Measurements from ENCODE around the gene NCBP2. TPM values are rescaled to one million over a fixed set of nuclear protein-coding genes. Genes with fewer than 3 reads are reported as not detected.

Gene NCBP2
- total RNA-seq, 1 donor from 2014 or later: 25.8 TPM

DNA sequence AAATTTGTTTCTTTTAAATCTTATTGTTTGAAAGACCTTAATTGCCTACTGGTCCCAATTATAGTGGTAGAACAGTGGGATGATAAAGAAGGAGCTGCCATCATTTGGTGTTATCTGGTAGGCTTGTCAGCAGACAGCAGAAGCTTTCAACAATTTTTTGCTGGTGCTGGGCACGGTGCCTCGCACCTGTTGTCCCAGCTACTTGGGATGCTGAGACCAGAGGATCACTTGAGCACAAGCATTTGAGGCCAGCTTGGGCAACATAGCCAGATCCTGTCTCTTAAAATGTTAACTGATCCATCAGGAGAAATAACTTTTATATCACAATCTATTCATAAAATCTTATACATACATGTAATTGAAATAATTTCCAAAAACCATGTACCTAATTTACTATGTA is 38.6 kb downstream of the NCBP2 start:
- no peaks in the 10 kb centered on the region for H3K9me3 ChIP-seq
- intact Hi-C loops (cut with DNase I): no loop called here
- H3K27ac ChIP-seq: no peak overlapping the region
- H3K27me3 ChIP-seq: no peaks in the 10 kb centered on the region
- peaks cover 0 to 72% of the 10 kb centered on the region in 2 donors for H3K36me3 ChIP-seq
- H3K4me1 ChIP-seq: no peaks in the 10 kb centered on the region
- no peak overlapping the region for H3K4me3 ChIP-seq
- DNase-seq (ENCODE audit: extremely low spot score in 2 of 2): no peak
- no peak for TF ChIP-seq POLR2A (IDR thresholded peaks at IDR 0.05)
- TF ChIP-seq, protein P1, sequence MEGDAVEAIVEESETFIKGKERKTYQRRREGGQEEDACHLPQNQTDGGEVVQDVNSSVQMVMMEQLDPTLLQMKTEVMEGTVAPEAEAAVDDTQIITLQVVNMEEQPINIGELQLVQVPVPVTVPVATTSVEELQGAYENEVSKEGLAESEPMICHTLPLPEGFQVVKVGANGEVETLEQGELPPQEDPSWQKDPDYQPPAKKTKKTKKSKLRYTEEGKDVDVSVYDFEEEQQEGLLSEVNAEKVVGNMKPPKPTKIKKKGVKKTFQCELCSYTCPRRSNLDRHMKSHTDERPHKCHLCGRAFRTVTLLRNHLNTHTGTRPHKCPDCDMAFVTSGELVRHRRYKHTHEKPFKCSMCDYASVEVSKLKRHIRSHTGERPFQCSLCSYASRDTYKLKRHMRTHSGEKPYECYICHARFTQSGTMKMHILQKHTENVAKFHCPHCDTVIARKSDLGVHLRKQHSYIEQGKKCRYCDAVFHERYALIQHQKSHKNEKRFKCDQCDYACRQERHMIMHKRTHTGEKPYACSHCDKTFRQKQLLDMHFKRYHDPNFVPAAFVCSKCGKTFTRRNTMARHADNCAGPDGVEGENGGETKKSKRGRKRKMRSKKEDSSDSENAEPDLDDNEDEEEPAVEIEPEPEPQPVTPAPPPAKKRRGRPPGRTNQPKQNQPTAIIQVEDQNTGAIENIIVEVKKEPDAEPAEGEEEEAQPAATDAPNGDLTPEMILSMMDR (IDR thresholded peaks at IDR 0.05): no peak
- TF ChIP-seq POLR2AphosphoS5 (IDR thresholded peaks at IDR 0.05; ENCODE audit: insufficient read depth in 1 of 2, low read depth in 1 of 2): no peak

DNA sequence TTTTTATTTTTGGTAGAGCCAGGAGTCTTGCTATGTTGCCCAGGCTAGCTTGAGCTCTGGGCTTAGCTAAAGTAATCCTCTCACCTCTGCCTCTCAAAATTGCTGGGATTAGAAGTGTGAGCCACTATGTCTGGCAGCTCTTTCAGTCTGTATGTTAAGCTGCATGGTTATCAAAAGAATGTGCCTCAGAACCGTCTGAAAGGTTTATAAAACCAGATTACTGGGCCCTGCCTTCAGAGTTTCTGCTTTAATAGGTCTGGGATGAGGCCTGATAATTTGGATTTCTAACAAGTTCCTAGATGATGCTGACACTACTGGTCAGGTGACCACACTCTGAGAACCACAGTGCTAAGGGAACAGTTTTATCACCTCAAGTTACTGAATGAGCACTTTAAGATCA is 40.0 kb downstream of the NCBP2 start:
- H3K27ac ChIP-seq: no peak overlapping the region
- no peaks in the 10 kb centered on the region for H3K27me3 ChIP-seq
- no peak for DNase-seq (ENCODE audit: extremely low spot score in 2 of 2)
- H3K4me3 ChIP-seq: no peak overlapping the region
- peaks cover 0 to 67% of the 10 kb centered on the region in 2 donors for H3K36me3 ChIP-seq
- TF ChIP-seq POLR2AphosphoS5 (IDR thresholded peaks at IDR 0.05; ENCODE audit: insufficient read depth in 1 of 2, low read depth in 1 of 2) (no peak), POLR2A (IDR thresholded peaks at IDR 0.05) (no peak)
- TF ChIP-seq, protein P1 (IDR thresholded peaks at IDR 0.05): no peak
- intact Hi-C loops (cut with DNase I): no loop called here
- no peaks in the 10 kb centered on the region for H3K9me3 ChIP-seq
- H3K4me1 ChIP-seq: no peaks in the 10 kb centered on the region

DNA sequence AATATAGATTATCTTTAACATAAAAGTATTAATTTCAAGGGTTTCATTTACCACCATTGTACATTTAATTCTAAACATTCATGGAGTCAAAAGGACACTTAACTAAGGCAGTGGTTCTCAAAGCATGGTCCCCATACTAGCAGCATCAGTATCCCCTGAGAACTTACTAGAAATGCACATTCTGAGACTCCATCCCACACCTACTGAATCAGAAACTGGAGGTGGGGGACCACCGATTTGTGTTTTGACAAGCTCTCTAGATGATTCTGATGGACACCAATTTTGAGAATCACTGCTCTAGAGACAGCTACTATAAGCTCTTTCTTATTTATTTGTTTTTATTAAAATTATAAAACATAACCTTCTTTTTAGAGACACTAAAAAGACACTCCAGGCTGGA is 40.6 kb downstream of the NCBP2 start:
- H3K4me3 ChIP-seq: no peak overlapping the region
- TF ChIP-seq, protein P1 (IDR thresholded peaks at IDR 0.05): no peak
- no peak for TF ChIP-seq POLR2A (IDR thresholded peaks at IDR 0.05)
- no peak for TF ChIP-seq POLR2AphosphoS5 (IDR thresholded peaks at IDR 0.05; ENCODE audit: insufficient read depth in 1 of 2, low read depth in 1 of 2)
- H3K27ac ChIP-seq: no peak overlapping the region
- no peaks in the 10 kb centered on the region for H3K27me3 ChIP-seq
- H3K36me3 ChIP-seq: peaks cover 0 to 67% of the 10 kb centered on the region in 2 donors
- H3K4me1 ChIP-seq: no peaks in the 10 kb centered on the region
- no peaks in the 10 kb centered on the region for H3K9me3 ChIP-seq
- intact Hi-C loops (cut with DNase I): no loop called here
- no peak for DNase-seq (ENCODE audit: extremely low spot score in 2 of 2)

DNA sequence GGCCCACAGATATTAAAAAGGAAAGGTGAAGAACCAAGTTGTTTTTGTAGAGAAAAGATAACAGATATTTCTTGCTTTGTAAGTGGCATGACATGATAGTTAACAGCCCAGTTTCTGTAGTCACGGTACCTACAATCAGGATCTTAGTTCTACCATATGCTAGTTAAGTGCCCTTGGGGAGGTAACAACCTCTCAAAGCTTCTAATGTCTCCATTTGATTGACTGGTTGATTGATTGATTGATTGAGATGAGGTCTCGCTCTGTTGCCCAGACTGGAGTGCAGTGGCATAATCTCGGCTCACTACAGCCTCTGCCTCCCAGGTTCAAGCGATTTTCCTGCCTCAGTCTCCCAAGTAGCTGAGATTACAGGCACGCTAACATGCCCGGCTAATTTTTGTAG is 46.1 kb downstream of the NCBP2 start:
- no peaks in the 10 kb centered on the region for H3K27me3 ChIP-seq
- no peak overlapping the region for H3K27ac ChIP-seq
- intact Hi-C loops (cut with DNase I): no loop called here
- H3K4me1 ChIP-seq: no peaks in the 10 kb centered on the region
- no peaks in the 10 kb centered on the region for H3K9me3 ChIP-seq
- no peak for DNase-seq (ENCODE audit: extremely low spot score in 2 of 2)
- H3K4me3 ChIP-seq: no peak overlapping the region
- peaks cover 0 to 16% of the 10 kb centered on the region in 2 donors for H3K36me3 ChIP-seq
- TF ChIP-seq, protein P1 (IDR thresholded peaks at IDR 0.05): no peak
- TF ChIP-seq POLR2AphosphoS5 (IDR thresholded peaks at IDR 0.05; ENCODE audit: insufficient read depth in 1 of 2, low read depth in 1 of 2): no peak
- TF ChIP-seq POLR2A (IDR thresholded peaks at IDR 0.05): no peak

DNA sequence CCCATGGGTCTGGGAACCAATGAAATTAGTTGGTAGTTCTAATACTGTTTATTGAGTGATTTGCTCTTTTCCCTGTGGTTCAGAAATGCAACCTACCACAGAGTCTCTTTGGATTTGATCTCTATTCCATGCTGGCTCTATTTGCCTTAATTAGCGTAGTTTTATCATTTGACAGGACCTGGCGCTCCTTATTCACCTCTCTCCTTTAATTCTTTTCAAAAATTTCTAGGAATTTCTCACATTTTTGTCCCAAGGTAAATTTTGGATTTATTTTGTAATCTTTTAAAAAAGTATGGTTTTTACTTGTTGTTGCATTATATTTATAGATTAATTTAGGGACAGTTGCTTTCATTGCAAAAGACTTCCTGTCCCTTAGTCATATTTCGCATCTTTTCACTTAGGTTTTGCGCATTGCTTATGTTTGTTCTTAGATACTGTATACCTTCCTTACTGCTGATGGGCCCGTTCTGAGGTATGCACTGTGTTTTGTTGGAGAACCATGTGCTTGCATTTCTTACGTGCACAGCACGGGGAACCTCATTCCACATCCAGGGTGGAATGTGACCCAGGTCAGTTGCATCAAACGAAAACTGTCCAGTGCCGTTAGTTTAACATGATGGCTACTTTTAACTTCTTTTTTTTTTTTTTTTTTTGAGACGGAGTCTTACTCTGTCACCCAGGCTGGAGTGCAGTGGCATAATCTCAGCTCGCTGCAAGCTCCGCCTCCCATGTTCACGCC is 47.6 kb downstream of the NCBP2 start:
- Histone ChIP-seq H3K4me1 (no peaks in the 10 kb centered on the region), H3K27ac (no peak overlapping the region), H3K9me3 (no peaks in the 10 kb centered on the region), H3K36me3 (peaks cover 0 to under 1% of the 10 kb centered on the region in 2 donors), H3K4me3 (no peak overlapping the region), H3K27me3 (no peaks in the 10 kb centered on the region)
- intact Hi-C loops (cut with DNase I): no loop called here
- DNase-seq (ENCODE audit: extremely low spot score in 2 of 2): no peak
- TF ChIP-seq POLR2A (IDR thresholded peaks at IDR 0.05): no peak
- TF ChIP-seq, protein P1 (IDR thresholded peaks at IDR 0.05): no peak
- no peak for TF ChIP-seq POLR2AphosphoS5 (IDR thresholded peaks at IDR 0.05; ENCODE audit: insufficient read depth in 1 of 2, low read depth in 1 of 2)

Data from vagina (tissue), 2 donors.